CD8-positive, alpha-beta memory T cell (primary cell): Measurements from ENCODE around the gene EXPH5. TPM values are rescaled to one million over a fixed set of nuclear protein-coding genes. Genes with fewer than 3 reads are reported as not detected.
"Not testable (repeated sequence)": the region's sequence is repeated elsewhere in the genome, so short reads cannot be mapped to it uniquely, and the experiment has no call there.

Source experiments
- CTCF ChIA-PET: fragments of 350-600 bp; sonication (Branson Sonifier 250); formaldehyde crosslinking; loops from one replicate; lab custom pipeline; 2021; ENCODE audit warnings: antibody characterized with exemption; lab: Charles Lee
- POLR2A ChIA-PET: fragments of 350-600 bp; sonication (Branson Sonifier 250); formaldehyde crosslinking; loops from one replicate; lab custom pipeline; 2021; ENCODE audit warnings: antibody characterized with exemption; lab: Charles Lee
- DNase-seq, 5 donors: peaks; one replicate each; pipeline versions ENCODE4 v3.0.0 to v3.0.0-alpha.2; 2020 to 2022; ENCODE audit warnings: mixed read lengths in 1 of 5
- H3K27ac ChIP-seq: one replicate; pipeline ENCODE4 v1.7.0; 2013; ENCODE audit warnings: low read depth, mild to moderate bottlenecking, low read length, moderate library complexity
- H3K27me3 ChIP-seq: 2 replicates; pipeline ENCODE4 v1.7.0; 2013; ENCODE audit warnings: low read length, mild to moderate bottlenecking; ENCODE audit not compliant: insufficient read depth, poor library complexity, severe bottlenecking
- H3K36me3 ChIP-seq: 2 replicates; pipeline ENCODE4 v1.7.0; 2013; ENCODE audit warnings: mild to moderate bottlenecking, low read length, moderate library complexity; ENCODE audit not compliant: insufficient read depth
- H3K4me1 ChIP-seq: 2 replicates; pipeline ENCODE4 v1.7.0; 2013; ENCODE audit warnings: mild to moderate bottlenecking, low read length, moderate library complexity; ENCODE audit not compliant: insufficient read depth
- H3K4me3 ChIP-seq: 2 replicates; pipeline ENCODE4 v1.7.0; 2013; ENCODE audit warnings: mild to moderate bottlenecking, low read length
- H3K9me3 ChIP-seq: 2 replicates; pipeline ENCODE4 v1.7.0; 2013; ENCODE audit warnings: mild to moderate bottlenecking, low read length
- H3K27ac Mint-ChIP-seq, 8 donors: one replicate each; pipeline ENCODE4 v1.8.0; 2020 to 2021; ENCODE audit warnings: mixed read lengths in 8 of 8, mild to moderate bottlenecking in 6 of 8, inconsistent platforms in 3 of 8, moderate library complexity in 3 of 8
- H3K27me3 Mint-ChIP-seq, 2 donors: one replicate each; pipeline ENCODE4 v1.8.0; 2020 to 2021; ENCODE audit warnings: mixed read lengths in 2 of 2, mild to moderate bottlenecking in 1 of 2, moderate library complexity in 1 of 2
- H3K36me3 Mint-ChIP-seq, 3 donors: one replicate each; pipeline ENCODE4 v1.8.0; 2020 to 2021; ENCODE audit warnings: mixed read lengths in 3 of 3, inconsistent platforms in 1 of 3, mild to moderate bottlenecking in 1 of 3
- H3K4me1 Mint-ChIP-seq, 3 donors: one replicate each; pipeline ENCODE4 v1.8.0; 2020 to 2021; ENCODE audit warnings: mixed read lengths in 3 of 3, inconsistent platforms in 1 of 3, mild to moderate bottlenecking in 1 of 3
- H3K4me3 Mint-ChIP-seq, 7 donors: one replicate each; pipeline ENCODE4 v1.8.0; 2020 to 2021; ENCODE audit warnings: mixed read lengths in 7 of 7, mild to moderate bottlenecking in 6 of 7, moderate library complexity in 4 of 7, inconsistent platforms in 2 of 7
- H3K9me3 Mint-ChIP-seq, 5 donors: one replicate each; pipeline ENCODE4 v1.8.0; 2020 to 2022; ENCODE audit warnings: mixed read lengths in 5 of 5, mild to moderate bottlenecking in 3 of 5, moderate library complexity in 2 of 5, inconsistent platforms in 1 of 5
- polyA plus RNA-seq: library from polyadenylated mRNA; unstranded; fragments of 300-500 nt; fragmentation: Illumina TruSeq; gene quantifications from one replicate; pipeline ENCODE4 v1.2.3, GENCODE V29; 2021
- total RNA-seq, 2 experiments: library from RNA; stranded (reverse); gene quantifications; one replicate each; pipeline ENCODE4 v1.2.3, GENCODE V29; 2021

EXPH5 gene
- total and polyA plus RNA-seq, 3 experiments from 2014 or later = 0.60 to 0.89 (median 0.85) TPM

DNA sequence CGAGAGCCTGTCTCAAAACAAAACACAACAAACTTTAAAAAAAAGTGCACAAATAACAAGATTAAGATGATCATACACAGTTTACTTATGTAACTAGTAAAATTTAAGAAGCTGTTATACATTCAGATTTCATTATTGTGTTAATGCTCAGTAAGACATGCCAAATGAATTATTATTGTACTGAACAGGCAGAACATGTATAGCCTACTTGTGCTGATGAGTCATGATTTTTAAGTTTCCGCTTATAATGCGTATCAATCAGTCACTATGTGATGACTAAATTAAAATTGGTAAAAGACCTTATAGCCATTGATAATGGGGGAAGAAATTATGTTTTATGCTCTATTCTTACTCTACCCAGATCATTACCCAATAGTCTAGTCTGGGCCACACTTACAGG is 20.5 kb upstream of the EXPH5 start:
- no peaks in the 10 kb centered on the region for H3K27me3 ChIP-seq
- no peak overlapping the region for H3K27ac ChIP-seq
- H3K36me3 ChIP-seq = no peaks in the 10 kb centered on the region
- Mint-ChIP-seq H3K9me3 (no peaks in the 10 kb centered on the region), H3K27ac (no peak overlapping the region), H3K36me3 (no peaks in the 10 kb centered on the region), H3K4me3 (no peak overlapping the region), H3K4me1 (no peaks in the 10 kb centered on the region), H3K27me3 (peaks cover 14 to 20% of the 10 kb centered on the region in 2 donors)
- no peaks in the 10 kb centered on the region for H3K9me3 ChIP-seq
- ChIA-PET POLR2A (no interaction called here), CTCF (no interaction called here)
- no peak for DNase-seq
- no peak overlapping the region for H3K4me3 ChIP-seq
- H3K4me1 ChIP-seq = no peaks in the 10 kb centered on the region

DNA sequence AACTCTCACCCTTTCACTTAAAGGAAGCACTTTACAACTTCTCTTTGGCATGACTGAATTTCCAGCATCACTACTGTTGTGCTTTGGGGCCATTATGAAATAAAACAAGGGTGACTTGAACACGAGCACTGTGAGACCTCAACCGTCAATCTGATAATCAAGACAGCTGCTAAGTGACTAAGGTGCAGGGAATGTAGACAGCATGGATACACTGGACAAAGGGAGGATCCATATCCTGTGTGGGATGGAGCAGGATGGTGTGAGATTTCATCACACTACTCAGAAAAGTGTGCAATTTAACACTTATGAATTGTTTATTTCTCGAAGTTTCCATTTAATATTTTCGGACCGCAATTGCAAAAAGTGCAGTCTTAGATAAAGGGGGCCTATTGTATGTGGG is 16.1 kb upstream of the EXPH5 start:
- no peak overlapping the region for H3K4me3 ChIP-seq
- Mint-ChIP-seq H3K4me1 (no peaks in the 10 kb centered on the region), H3K4me3 (no peak overlapping the region), H3K9me3 (no peaks in the 10 kb centered on the region), H3K36me3 (no peaks in the 10 kb centered on the region), H3K27me3 (peaks cover 7 to 11% of the 10 kb centered on the region in 2 donors), H3K27ac (no peak overlapping the region)
- H3K4me1 ChIP-seq = no peaks in the 10 kb centered on the region
- no peak for DNase-seq
- CTCF ChIA-PET = no interaction called here
- H3K27ac ChIP-seq = no peak overlapping the region
- no peaks in the 10 kb centered on the region for H3K9me3 ChIP-seq
- POLR2A ChIA-PET = no interaction called here
- no peaks in the 10 kb centered on the region for H3K36me3 ChIP-seq
- no peaks in the 10 kb centered on the region for H3K27me3 ChIP-seq

DNA sequence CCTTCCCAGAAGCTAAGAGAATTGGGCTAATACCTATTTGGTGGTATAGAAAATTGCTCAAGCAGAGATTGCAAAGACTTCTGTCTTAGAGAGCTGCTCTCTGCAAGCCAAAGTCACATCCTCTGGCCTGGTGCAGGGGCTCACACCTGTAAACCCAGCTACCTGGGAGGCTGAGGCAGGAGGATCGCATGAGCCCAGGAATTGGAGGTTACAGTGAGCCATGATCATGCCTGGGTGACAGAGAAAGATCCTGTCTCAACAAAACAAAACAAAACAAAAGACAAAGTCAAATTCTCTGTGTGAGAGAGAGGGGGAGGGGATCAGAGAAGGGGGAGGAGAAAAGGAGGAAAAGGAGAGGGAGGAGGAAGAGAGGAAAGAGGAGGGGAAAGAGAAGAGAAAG is 15.0 kb upstream of the EXPH5 start:
- H3K9me3 ChIP-seq = no peaks in the 10 kb centered on the region
- no peaks in the 10 kb centered on the region for H3K36me3 ChIP-seq
- Mint-ChIP-seq H3K27me3 (peaks cover 5 to 12% of the 10 kb centered on the region in 2 donors), H3K27ac (no peak overlapping the region), H3K36me3 (no peaks in the 10 kb centered on the region), H3K4me3 (no peak overlapping the region), H3K9me3 (no peaks in the 10 kb centered on the region), H3K4me1 (no peaks in the 10 kb centered on the region)
- ChIA-PET CTCF (no interaction called here), POLR2A (no interaction called here)
- DNase-seq = no peak
- H3K4me3 ChIP-seq = no peak overlapping the region
- no peaks in the 10 kb centered on the region for H3K27me3 ChIP-seq
- H3K4me1 ChIP-seq = no peaks in the 10 kb centered on the region
- H3K27ac ChIP-seq = no peak overlapping the region

DNA sequence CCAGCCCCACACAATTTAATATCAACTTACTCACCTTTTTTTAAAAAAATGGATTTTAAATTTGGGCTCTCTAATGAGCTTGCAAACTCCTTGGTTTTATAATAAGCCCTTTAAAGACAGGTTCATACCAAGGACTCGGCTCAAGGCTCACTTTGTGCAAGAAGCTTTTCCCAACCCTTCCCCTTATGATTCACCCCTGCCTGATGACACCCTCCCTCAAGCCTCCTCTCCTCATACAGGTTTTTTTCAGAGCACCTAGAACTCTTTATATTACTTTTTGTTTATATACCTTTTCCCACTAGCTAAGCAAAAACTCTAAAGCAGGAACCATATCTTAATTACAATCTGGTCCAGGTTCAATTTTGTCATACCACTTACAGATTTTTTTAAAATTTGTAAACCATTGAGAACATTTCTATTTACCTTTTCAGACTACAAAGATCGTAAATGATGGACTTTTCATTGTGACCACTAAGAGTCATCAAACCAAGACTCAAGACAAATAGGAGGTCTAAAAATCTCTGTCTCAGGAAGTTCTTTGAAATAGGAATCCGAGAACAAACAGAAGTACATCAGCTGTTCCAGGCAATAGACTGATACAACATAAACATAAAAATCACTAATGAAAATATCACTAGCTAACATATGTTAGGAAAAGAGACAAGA is 13.1 kb upstream of the EXPH5 start:
- H3K4me1 ChIP-seq = no peaks in the 10 kb centered on the region
- no peak overlapping the region for H3K27ac Mint-ChIP-seq
- H3K4me3 Mint-ChIP-seq = no peak overlapping the region
- H3K4me3 ChIP-seq = no peak overlapping the region
- peaks cover 7 to 22% of the 10 kb centered on the region in 2 donors for H3K27me3 Mint-ChIP-seq
- ChIA-PET POLR2A (no interaction called here), CTCF (no interaction called here)
- no peak for DNase-seq
- H3K9me3 ChIP-seq = no peaks in the 10 kb centered on the region
- no peak overlapping the region for H3K27ac ChIP-seq
- H3K36me3 Mint-ChIP-seq = no peaks in the 10 kb centered on the region
- no peaks in the 10 kb centered on the region for H3K4me1 Mint-ChIP-seq
- H3K27me3 ChIP-seq = no peaks in the 10 kb centered on the region
- H3K36me3 ChIP-seq = no peaks in the 10 kb centered on the region
- no peaks in the 10 kb centered on the region for H3K9me3 Mint-ChIP-seq

DNA sequence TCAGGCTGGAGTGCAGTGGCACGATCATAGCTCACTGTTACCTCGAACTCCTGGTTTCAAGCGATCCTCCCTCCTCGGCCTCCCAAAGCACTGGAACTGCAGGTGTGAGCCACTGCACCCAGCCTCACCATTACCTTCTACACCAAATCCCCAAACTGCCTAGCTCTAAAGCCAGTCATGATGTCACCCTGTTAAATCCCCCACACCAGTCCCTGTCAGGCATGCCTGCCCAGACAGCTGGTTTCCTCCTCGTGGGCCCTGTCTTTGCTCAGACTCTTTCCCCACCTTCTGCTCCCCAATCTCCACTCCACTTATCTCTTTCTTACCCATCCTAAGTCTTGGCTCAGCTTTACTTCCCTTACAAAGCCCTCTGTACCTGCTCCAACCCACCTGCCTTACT is 12.5 kb upstream of the EXPH5 start:
- no peaks in the 10 kb centered on the region for H3K9me3 Mint-ChIP-seq
- H3K4me1 Mint-ChIP-seq = no peaks in the 10 kb centered on the region

GRCh38 chr11:108602818-108603217 is 9.2 kb upstream of the EXPH5 start:
- DNase-seq, H3K27ac Mint-ChIP-seq, H3K4me3 Mint-ChIP-seq, CTCF ChIA-PET, H3K27me3 ChIP-seq, POLR2A ChIA-PET, H3K36me3 Mint-ChIP-seq, H3K9me3 Mint-ChIP-seq, H3K27ac ChIP-seq, H3K4me3 ChIP-seq, H3K9me3 ChIP-seq, H3K4me1 Mint-ChIP-seq, H3K36me3 ChIP-seq, H3K4me1 ChIP-seq: not testable (repeated sequence)
- H3K27me3 Mint-ChIP-seq = peaks cover 13 to 29% of the 10 kb centered on the region in 2 donors

More for the DNA sequence above, 12.5 kb upstream of the EXPH5 start:
- no peaks in the 10 kb centered on the region for H3K4me1 ChIP-seq
- ChIA-PET POLR2A (no interaction called here), CTCF (no interaction called here)
- H3K27ac ChIP-seq = no peak overlapping the region
- no peaks in the 10 kb centered on the region for H3K27me3 ChIP-seq
- H3K4me3 ChIP-seq = no peak overlapping the region
- Mint-ChIP-seq H3K27ac (no peak overlapping the region), H3K36me3 (no peaks in the 10 kb centered on the region), H3K27me3 (peaks cover 7 to 23% of the 10 kb centered on the region in 2 donors), H3K4me3 (no peak overlapping the region)
- no peaks in the 10 kb centered on the region for H3K9me3 ChIP-seq
- H3K36me3 ChIP-seq = no peaks in the 10 kb centered on the region
- no peak for DNase-seq

- Histone ChIP-seq H3K9me3 (no peaks in the 10 kb centered on the region), H3K4me3 (no peak overlapping the region), H3K4me1 (no peaks in the 10 kb centered on the region), H3K27me3 (no peaks in the 10 kb centered on the region), H3K27ac (no peak overlapping the region), H3K36me3 (no peaks in the 10 kb centered on the region)
- H3K4me1 Mint-ChIP-seq = no peaks in the 10 kb centered on the region
- DNase-seq = no peak
- ChIA-PET CTCF (no interaction called here), POLR2A (no interaction called here)
- no peaks in the 10 kb centered on the region for H3K9me3 Mint-ChIP-seq
- no peaks in the 10 kb centered on the region for H3K36me3 Mint-ChIP-seq
- H3K27ac Mint-ChIP-seq = no peak overlapping the region
- H3K27me3 Mint-ChIP-seq = peaks cover 16 to 32% of the 10 kb centered on the region in 2 donors
- no peak overlapping the region for H3K4me3 Mint-ChIP-seq
Measured at GRCh38 chr11:108601150-108601549, 7.6 kb upstream of the EXPH5 start.

DNA sequence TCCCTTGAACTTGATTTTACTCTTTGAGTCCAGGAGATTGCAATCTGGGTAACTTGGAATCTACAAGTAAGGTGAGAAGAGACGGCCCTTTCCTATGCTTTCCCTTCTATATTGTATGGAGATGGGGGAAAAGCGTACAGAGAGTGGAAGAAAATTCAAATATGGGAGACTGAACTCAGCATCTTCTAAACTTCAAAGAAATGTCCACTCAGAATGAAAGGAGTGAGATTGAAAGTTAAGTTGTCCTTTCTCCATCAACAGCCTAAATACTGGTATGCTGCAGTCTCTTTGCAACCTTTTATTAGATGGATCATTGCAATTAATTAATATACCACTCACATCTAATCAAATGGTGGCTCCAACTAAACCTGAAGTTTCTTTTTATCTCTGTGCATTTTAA is 6.4 kb upstream of the EXPH5 start:
- Mint-ChIP-seq H3K27ac (no peak overlapping the region), H3K36me3 (no peaks in the 10 kb centered on the region), H3K4me1 (no peaks in the 10 kb centered on the region), H3K9me3 (no peaks in the 10 kb centered on the region), H3K27me3 (peaks cover 21 to 42% of the 10 kb centered on the region in 2 donors), H3K4me3 (no peak overlapping the region)
- H3K36me3 ChIP-seq = no peaks in the 10 kb centered on the region
- H3K4me3 ChIP-seq = no peak overlapping the region
- H3K9me3 ChIP-seq = no peaks in the 10 kb centered on the region
- CTCF ChIA-PET = no interaction called here
- H3K4me1 ChIP-seq = no peaks in the 10 kb centered on the region
- POLR2A ChIA-PET = no interaction called here
- H3K27me3 ChIP-seq = no peaks in the 10 kb centered on the region
- DNase-seq = no peak
- H3K27ac ChIP-seq = no peak overlapping the region
